ENCODE data around the gene TSNAXIP1. TPM values are rescaled to one million over a fixed set of nuclear protein-coding genes. Genes with fewer than 3 reads are reported as not detected.

Gene TSNAXIP1
- total RNA-seq, 1 experiment from 2014 or later = 1.2 TPM

- no peak for TF ChIP-seq ZNF274 (IDR thresholded peaks at IDR 0.05; ENCODE audit: low read depth, low read length)
- no peak for TF ChIP-seq REST (IDR thresholded peaks at IDR 0.05; ENCODE audit: low read depth)
Measured at GRCh38 chr16:67783353-67783725, 23.4 kb upstream of the TSNAXIP1 start (continued).

- no peak for ATAC-seq
- POLR2A ChIA-PET = no interaction called here
- no peak overlapping the region for H3K4me3 ChIP-seq (replicated peaks in 1 of 2; ENCODE audit: low read depth in 1 of 2, low read length in 2 of 2)
Measured at GRCh38 chr16:67786491-67786890, 20.2 kb upstream of the TSNAXIP1 start.

More at GRCh38 chr16:67786491-67786890, 20.2 kb upstream of the TSNAXIP1 start:
- H3K4me2 ChIP-seq (ENCODE audit: low read length) = no peak overlapping the region
- H3K36me3 ChIP-seq (ENCODE audit: control insufficient read depth in 1 of 2, insufficient read depth in 2 of 2, low read length in 2 of 2) = no peaks in the 10 kb centered on the region
- no peaks in the 10 kb centered on the region for H3K9me3 ChIP-seq (ENCODE audit: control insufficient read depth in 1 of 2, insufficient read depth in 1 of 2, low read depth in 1 of 2, low read length in 2 of 2)
- RAD21 ChIA-PET (ENCODE audit: low non-redundant PET in 1 of 2, low total read pairs in 2 of 2, uncharacterized antibody in 2 of 2, unreplicated experiment in 2 of 2) = no interaction called here
- H3K27me3 ChIP-seq (ENCODE audit: insufficient read depth, low read length) = no peaks in the 10 kb centered on the region
- H3K9me2 ChIP-seq (ENCODE audit: insufficient read depth) = no peaks in the 10 kb centered on the region
- no peak overlapping the region for H3K27ac ChIP-seq (ENCODE audit: low read depth, low read length)
- CTCF ChIA-PET = interaction anchor here (1.7 kb wide), 1 partner anchor 30 kb away, joined by 5 read pairs; no protein-coding TSS in a partner anchor
- no peak overlapping the region for H3K9ac ChIP-seq (ENCODE audit: low read length)
- no peak for TF ChIP-seq TCF7L2 (IDR thresholded peaks at IDR 0.05; ENCODE audit: borderline replicate concordance, extremely low read depth, insufficient read depth, insufficient read length)
- no peak for TF ChIP-seq REST (IDR thresholded peaks at IDR 0.05; ENCODE audit: low read depth)
- peaks cover 13% of the 10 kb centered on the region for H3K79me2 ChIP-seq (ENCODE audit: insufficient read depth, low read length)
- H4K20me1 ChIP-seq (ENCODE audit: insufficient read depth) = no peaks in the 10 kb centered on the region
- intact Hi-C loops (cut with micrococcal nuclease) = no loop called here
- no peak overlapping the region for H2AFZ ChIP-seq (ENCODE audit: low read depth, low read length, poor library complexity, severe bottlenecking)
- DNase-seq (ENCODE audit: low read depth, low spot score) = no peak
- no TSS peak for BruUV-seq (replicated peaks)
- no peaks in the 10 kb centered on the region for H3K4me1 ChIP-seq (ENCODE audit: control insufficient read depth in 1 of 2, insufficient read depth in 2 of 2, low read length in 2 of 2)
